ENCODE measurements around the gene HLA-DOA.

Gene HLA-DOA

DNA sequence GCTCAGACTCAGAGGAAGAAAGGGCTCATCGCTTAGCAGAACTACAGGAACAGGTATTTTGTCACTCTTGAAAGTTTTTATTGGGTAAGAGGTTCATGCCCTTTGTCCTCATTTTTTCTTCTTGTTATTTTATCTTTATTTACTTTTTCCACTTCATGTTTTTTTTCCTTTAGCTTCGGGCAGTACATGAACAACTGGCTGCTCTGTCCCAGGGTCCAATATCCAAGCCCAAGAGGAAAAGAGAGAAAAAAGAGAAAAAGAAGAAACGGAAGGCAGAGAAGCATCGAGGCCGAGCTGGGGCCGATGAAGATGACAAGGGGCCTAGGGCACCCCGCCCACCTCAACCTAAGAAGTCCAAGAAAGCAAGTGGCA is 31.5 kb downstream of the HLA-DOA start:
- no peak for DNase-seq (ENCODE audit: low spot score)

DNA sequence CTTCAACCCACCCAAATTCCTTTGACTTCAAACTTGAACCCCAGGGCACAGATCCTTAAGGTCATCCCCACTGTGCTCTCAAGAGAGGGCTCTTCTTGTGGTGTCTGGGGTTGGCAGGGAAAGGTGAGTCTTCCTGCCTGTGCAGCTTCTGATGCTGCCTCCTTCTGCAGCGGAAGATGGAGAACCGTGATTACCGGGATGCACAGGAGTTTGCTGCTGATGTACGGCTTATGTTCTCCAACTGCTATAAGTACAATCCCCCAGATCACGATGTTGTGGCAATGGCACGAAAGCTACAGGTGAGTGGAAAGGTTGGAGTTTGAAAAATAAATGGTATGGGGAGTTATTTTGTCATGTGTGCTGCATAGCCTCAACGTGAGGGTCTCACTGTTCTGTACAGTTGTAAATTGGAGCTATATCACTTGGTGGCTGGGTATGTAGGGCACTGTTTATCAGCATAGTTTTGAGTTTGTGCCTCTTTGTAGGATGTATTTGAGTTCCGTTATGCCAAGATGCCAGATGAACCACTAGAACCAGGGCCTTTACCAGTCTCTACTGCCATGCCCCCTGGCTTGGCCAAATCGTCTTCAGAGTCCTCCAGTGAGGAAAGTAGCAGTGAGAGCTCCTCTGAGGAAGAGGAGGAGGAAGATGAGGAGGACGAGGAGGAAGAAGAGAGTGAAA is 32.0 kb downstream of the HLA-DOA start:
- DNase-seq (ENCODE audit: low spot score), result no peak

DNA sequence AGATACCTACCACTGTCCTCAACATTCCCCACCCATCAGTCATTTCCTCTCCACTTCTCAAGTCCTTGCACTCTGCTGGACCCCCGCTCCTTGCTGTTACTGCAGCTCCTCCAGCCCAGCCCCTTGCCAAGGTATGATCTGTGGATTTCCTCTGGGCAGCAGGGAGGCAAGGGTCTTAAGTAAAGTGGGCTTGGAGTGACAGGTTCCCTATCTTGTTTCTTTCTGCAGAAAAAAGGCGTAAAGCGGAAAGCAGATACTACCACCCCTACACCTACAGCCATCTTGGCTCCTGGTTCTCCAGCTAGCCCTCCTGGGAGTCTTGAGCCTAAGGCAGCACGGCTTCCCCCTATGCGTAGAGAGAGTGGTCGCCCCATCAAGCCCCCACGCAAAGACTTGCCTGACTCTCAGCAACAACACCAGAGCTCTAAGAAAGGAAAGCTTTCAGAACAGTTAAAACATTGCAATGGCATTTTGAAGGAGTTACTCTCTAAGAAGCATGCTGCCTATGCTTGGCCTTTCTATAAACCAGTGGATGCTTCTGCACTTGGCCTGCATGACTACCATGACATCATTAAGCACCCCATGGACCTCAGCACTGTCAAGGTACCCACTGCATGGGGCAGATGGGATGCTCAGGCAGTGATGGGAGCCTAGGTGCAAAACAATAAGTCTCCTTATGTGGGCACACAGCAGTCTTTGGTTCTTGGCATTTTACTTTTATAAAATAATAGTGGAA is 32.9 kb downstream of the HLA-DOA start:
- DNase-seq (ENCODE audit: low spot score), result no peak

DNA sequence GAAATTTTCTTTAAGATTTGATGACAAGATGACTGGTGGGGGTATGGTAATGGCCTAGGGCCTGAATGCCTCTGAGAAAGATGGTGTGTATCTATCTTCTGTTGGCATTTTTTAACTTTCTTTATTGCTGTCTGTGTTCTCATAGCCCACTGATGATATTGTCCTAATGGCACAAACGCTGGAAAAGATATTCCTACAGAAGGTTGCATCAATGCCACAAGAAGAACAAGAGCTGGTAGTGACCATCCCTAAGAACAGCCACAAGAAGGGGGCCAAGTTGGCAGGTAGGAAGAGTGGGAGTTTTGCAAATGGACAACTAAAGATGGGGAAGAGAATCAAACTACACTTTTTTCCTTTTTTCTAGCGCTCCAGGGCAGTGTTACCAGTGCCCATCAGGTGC is 33.5 kb downstream of the HLA-DOA start:
- DNase-seq (ENCODE audit: low spot score), result no peak

DNA sequence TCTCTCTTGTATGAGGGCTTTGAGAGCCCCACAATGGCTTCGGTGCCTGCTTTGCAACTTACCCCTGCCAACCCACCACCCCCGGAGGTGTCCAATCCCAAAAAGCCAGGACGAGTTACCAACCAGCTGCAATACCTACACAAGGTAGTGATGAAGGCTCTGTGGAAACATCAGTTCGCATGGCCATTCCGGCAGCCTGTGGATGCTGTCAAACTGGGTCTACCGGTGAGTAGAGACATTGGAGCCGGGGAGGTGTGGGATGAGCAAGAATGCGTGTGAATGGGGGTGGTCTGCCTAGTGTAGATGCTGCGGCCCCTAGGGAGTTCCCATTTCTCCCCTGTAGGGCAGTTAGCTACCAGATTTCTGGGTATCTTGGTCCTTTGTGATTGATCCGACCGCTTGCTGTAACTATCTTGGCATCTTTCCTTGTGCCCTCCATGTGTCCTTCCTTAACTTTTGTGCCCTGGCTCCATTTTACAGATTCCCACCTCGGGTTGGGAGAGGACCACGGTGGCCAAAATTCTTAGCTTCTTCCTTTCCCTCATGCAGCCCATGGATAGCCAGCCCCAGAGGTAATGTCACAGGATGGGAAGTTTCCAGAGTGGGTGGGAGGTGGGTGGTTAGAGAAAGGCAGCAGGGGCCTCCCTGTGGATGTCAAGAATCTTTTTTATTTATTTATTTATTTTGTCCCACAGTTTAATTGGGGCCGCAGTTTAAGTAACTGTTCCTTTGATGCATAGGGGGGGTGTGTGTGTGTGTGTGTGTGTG is 34.7 kb downstream of the HLA-DOA start:
- DNase-seq (ENCODE audit: low spot score), result no peak

DNA sequence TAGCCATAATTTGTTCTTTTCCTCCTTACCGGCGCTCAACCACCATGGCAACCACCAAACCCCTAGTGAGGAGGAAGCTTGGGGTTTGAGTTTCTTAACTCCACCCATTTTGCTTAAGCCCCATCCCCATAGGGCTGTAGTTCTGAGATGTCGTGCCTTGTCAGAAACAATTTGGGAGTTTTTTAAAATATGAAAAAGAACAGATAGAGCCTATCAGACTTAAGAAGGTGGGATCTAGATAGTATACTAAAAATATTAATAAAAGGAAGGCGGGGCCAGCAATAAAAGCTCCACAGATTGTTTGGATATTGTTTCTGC is 35.4 kb downstream of the HLA-DOA start:
- no peak for DNase-seq (ENCODE audit: low spot score)

DNA sequence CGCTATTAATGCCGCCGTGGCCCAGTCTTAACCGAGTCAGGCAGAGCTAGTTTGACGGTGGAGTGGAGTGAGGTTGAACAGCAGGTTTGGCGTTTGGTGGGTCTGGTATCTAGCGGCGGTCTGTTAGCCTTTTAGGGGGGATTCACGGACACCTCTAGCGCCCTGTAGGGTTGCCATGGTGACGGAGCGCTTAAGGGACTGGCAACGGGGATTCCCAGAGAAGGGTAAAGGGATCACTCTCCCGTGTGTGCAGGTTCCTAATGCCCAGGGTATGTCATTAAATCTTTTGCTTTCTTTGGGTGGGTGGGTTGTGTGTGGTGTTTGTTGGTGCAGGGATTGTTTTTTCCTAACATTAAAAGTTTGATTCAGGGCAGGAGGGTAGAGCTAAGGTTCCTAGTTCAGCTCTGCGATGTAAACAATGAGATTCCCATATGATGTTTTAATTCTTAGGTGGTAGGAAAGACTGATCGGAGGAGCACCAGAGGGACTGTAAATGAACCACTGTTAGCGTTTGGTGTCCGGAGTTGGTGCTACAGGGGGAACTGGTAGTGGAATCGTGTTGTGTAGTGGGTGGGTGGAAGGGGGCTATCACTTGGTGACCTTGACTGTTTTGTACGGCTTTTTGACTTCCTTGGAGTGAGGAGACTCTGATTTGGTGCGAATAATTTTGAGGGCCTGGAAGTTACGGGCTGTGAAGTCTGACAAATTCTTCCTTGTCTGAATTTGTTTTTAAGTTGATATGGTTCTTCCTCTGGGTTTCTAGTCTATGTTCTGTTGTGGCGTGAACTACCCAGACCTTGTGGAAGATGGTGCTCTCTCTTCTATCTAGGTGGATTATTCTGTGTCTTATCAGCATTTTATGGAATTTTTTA is 36.0 kb downstream of the HLA-DOA start:
- peak; percentile 41 for DNase-seq (ENCODE audit: low spot score)

DNA sequence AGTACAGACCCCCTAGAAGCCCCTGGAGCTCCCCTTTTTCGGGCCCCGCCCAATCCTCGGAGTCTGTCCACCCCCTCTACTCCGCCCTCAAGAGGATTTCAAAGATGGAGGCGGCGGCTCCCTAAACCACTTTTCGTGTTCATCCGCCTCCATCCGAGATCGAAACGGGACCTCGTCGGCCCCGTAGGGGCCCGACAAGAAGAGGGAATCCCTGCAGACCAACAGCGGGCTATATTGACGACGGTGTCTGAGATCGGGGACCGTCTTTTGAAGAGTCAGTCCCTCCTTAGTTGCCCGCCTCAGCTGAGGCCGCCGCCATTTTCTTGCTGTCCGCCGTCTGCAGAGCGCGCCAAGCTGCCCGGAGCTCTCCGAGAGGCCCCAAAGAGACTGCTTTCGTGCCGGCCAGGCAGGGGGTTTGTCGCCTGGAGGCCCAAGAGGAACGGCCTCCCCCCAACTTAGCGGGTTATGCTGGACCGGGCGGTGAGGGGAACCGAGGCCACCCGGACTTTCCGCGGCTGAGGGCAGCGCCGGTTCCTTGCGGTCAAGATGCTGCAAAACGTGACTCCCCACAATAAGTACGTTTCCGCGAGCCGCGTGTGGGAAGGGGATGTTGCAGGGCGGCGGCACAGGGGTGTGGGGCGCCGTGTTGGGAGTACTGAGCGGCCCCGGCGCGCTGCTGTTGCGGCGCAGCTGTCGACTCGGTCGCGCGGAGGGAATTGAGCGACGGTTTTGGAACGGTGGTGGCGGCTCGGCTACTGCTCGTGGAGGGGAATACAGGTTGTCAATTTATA is 36.8 kb downstream of the HLA-DOA start:
- DNase-seq (ENCODE audit: low spot score), result no peak

DNA sequence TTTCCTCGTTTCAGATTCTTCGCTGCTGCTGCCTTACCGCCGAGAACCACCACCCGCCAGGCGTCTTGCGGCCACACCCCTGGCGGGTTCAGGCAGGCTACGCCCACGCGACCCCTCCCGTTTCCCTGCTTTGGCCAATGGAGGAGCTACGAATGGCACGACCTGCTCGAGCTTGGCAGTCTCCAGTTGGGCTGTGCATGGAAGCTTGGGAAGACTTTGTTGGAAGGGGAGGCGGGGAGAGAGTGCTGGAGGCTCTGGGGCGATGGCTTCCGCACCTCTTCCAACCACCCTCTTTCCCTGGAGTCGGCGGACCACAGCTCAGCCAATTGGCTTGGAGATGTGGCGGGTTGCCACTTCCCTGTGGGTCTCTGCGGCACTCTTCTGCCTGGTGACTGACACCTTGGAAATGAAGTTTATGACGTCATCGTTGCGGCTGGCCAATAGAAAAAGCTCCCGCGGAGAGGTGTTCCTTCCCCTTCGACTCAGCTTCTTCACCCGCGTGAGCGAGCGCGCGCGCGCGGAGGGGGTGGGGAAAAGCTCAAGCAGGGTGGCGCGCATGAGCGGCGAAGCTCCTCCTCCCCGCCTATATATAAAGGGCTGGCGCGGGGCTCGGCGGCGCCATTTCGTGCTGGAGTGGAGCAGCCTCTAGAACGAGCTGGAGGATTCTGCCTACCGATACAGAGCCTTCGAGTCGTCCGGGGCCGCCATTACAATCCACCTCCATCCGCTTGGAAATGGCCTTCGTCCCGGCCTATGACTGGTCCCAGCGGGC is 37.6 kb downstream of the HLA-DOA start:
- DNase-seq (ENCODE audit: low spot score), result peak; percentile 100

DNA sequence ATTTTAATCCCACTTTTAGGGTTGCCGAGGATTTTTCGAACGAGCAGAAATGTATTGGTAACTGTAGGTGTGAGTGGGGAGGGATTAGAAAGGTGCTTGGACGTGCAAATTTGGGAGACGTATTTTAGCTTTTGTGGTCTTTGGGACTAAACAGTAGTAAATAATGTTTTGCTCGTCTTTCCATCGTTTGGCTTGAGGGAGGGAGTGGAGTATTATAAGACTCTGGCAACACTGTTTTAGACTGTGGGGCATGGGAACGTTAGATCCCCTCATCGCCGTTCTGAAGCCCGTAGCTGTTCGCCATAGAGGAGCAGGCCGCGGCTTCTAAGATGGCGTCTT is 38.2 kb downstream of the HLA-DOA start:
- no peak for DNase-seq (ENCODE audit: low spot score)

DNA sequence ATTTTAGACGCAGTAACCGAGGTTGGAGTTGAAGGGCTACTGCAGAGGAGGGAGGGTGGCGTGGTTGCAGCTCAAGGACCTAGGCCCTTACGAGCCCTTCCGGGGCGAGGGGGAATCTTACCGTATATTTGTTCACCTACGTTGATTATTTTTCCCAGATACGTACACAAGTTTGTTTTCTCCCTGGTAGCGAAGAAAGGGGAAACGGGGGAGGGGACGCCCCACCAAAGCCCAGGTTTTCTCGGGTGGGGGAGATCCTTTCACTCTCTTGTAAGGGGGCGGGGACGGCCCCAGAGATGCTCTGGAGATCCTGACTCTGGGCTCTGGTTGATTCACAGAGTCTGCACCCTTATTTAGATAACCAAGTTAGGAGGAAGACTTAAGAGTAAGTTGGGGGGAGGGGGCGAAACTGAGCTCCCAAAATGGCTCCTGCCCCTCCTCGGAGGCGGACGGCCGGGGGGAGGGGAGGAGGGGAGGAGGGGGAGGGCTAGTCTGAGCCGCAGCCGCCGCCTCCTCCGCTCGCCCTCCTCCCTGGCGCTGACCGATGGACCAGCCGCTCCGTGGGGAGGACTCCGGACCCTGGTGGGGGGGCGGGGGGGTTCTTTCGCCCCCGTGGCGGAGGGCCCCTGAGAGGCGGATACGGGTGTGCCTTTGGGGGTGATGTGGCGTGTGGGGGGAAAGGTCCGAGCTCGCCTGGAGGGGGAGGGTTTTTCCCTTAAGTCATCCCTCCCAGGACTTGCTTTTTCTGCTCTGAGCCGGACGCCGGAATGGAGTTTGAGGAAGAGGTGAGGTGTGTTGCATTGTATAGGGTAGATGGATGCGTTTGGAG is 38.8 kb downstream of the HLA-DOA start:
- peak; percentile 86 for DNase-seq (ENCODE audit: low spot score)

DNA sequence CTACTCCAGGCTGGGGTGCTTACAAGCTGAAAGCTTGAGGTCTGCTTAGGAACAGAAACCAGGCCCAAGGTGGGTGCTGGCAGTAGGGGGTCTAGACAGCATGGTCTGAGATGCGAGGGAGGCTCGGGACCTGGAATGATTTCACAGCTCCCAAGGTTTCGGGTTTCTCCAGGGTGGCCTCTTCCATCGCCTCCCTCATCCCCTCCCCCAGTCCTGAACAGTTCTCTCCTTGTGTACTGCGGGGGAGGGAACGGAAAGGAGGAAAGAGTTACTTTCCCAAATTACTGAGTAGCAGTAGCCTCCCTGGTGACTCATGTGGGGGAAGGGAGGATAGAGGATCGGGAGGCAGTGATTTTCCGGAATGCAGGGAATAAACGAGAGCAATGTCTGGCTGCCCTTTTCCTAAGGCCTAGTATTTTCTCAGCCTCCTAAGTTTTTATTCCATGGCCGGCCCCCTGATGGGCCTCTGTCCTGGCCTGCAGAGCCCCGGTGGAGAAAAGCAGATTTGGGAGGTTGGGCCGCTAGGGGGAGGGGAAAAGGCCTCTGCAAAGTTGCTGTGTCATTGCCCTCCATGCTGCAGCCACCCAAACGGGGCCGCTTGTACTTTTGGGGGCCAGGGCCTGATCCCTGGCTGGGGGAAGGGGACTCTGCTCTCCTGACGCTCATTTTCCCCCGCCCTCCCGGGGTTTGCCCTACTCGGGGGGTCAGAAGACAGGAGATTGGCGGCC is 39.5 kb downstream of the HLA-DOA start:
- peak; percentile 79 for DNase-seq (ENCODE audit: low spot score)

DNA sequence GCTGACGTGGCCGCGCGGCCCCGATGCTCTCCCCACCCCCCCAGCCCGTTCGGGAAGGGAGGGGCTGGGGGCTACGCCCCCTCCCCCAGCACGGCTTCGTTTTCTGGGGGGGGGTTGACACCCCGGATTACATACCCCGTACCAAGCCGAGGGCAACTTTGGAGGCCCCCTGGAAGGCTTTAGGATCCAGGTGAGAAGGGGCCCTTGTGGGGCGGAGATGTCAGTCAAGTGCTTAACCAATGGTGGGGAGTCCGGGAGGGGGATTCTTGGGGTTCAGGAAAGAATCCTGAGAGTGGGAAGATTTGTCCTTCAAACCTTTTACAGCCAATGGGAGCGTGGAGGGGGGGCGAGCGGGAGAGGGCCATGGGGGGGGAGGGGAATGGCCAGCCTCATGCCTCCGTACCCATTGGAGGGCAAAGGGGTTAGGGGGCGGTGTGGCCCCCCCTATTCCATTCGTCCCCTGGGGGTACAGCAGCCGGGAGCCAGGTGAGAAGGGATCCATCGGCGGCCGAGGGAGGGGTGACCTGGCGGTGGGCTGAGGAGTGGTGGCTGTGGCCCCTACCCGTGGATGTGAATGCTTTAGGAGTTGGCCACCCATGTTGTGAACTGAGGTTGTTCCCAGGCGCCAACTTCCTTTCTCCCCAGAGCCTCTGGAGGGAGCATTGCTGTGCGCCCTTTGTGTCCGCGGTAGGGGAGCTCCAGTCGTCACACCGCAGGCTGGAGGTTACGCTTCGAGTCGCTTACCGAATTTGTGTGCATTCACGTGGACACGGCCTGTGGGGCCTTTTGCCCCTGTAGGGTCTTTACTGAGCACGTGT is 40.3 kb downstream of the HLA-DOA start:
- peak; percentile 81 for DNase-seq (ENCODE audit: low spot score)

DNA sequence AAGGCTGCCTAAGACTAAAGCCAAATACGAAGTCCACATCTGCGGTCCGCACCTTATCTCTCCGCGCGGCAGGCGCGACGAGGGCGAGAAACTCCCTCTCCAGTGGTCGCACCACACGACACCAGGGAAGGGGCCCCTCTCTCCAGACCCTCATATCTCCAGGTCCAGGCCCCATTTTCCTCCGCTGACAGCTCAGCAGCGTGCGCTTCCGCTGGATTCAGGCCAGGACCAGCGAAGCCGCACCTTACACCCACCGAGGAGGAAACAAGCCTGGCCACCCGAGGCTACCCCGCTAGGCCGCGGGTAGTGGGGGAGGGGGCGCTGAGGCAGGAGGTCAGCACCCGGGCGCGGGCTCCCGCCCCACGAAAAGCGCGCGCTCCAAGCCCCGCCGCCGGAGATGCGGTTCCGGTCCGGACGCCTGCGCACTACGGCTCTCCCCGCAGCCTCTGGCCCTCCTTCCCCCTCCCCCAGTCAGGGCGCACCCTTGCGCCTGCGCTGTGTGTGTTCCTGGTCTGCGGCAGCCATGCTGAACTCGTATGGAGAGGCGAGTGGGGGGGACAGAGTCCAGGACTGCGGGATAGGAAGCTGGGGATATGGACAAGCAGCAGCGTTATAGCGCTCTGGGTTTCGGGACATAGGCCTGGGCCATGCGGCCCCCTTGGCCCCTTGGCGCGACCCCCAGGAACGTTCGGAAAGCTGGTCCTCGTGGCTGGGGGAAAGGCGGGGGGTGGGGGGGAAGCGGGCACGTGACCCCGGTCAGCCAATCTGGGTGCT is 41.1 kb downstream of the HLA-DOA start, which contains the start of gene BRD2:
Gene BRD2 (plus strand): TSS at position 502 of the 774 bp plus-strand sequence. CDS start 4,305 bp downstream, outside the sequence.
- peak; percentile 98 for DNase-seq (ENCODE audit: low spot score)

DNA sequence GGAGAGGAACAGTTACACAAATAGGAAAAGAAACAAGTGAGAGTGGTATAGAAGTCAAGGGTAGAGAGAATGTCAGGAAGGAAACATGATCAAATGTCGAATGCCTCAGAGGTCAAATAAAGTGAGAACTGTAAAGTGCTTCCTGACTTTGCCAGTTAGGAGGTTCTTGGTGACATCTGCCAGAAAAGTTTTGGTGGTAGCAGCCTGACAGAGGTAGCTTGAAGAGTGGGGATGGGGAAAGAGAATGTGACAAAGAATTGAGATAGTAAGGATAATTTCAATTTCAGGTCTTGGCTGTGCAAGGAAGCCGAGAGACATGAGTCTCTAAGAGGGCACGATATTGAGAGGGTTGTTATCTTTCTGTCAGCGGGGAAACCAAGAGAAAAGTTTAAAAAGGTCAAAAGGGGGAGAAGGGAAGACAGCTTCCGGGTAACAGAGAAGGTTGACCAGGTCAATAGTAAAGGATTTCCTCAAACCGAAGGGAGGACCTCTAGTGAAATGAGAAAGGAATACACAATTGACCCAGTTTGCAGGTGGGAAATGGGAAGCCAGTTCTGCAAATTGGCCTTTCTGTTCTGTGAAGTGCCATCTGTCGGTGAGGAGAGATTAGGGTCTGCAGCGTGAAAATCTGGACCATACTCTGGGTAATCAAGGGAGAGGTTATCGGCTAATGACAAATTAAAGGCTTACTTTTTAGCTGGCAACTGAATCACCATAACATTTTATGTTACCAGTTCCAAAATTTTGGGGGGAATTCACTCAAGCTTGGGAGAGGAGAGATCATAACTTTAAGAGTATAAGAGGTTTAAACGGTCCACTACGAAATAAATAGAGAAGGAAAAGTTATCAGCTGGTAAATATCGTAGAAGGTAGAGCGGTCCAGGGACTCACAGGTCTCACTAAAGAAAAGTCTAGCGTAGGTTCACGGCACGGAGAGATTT is 42.0 kb downstream of the HLA-DOA start:
- DNase-seq (ENCODE audit: low spot score), result peak; percentile 74

DNA sequence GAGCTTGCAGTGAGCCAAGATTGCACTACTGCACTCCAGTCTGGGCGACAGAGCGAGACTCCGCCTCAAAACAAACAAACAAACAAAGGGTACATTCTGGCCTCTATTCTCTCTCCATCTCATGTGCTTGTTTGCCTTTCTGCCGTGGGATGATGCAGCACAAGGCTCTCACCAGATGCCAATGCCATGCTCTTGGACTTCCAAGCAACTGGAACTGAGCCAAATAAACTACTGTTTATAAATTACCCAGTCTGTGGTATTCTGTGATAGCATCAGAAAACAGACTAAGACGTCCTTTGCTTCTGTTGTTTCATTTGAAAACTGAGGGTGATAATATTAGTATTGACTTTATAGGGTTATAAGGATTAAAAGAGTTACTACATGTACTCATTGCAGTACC is 44.6 kb downstream of the HLA-DOA start:
- DNase-seq (ENCODE audit: low spot score), result no peak
